Epithelial cell of esophagus (primary cell): ENCODE results near the gene CLPTM1.

ENCODE experiments used
- DNase-seq: peaks from one replicate; pipeline ENCODE4 v3.0.0; 2010; ENCODE audit warnings: low read depth
- H3K4me3 ChIP-seq: 2 replicates; pipeline ENCODE4 v1.5.1; 2011; ENCODE audit warnings: mild to moderate bottlenecking, low read length, control low read depth
- TF ChIP-seq, protein P1 (sequence below): IDR thresholded peaks from 2 replicates; pipeline ENCODE4 v1.5.1; 2011; ENCODE audit warnings: low read depth, mild to moderate bottlenecking, low read length, control low read depth, inconsistent platforms; ENCODE audit not compliant: insufficient read depth; ENCODE audit errors: missing control alignments

CLPTM1 gene

DNA sequence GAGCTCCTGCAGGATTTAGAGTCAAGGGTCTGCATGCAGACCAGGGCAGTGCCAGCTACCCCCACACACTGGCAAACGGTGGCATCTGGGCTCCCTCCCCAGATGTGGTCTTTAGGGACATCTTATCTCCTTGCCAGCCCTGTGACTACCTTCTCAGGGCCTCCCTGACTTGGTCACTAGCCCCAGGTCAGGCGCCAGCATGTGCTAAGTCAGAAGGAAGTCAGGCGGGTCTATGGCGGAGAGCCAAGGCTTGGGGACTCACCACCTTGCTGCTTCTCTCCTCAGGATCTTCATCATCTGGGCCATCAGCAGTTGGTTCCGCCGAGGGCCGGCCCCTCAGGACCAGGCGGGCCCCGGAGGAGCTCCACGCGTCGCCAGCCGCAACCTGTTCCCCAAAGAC, 17.6 kb downstream of the CLPTM1 start:
- TF ChIP-seq, protein P1, sequence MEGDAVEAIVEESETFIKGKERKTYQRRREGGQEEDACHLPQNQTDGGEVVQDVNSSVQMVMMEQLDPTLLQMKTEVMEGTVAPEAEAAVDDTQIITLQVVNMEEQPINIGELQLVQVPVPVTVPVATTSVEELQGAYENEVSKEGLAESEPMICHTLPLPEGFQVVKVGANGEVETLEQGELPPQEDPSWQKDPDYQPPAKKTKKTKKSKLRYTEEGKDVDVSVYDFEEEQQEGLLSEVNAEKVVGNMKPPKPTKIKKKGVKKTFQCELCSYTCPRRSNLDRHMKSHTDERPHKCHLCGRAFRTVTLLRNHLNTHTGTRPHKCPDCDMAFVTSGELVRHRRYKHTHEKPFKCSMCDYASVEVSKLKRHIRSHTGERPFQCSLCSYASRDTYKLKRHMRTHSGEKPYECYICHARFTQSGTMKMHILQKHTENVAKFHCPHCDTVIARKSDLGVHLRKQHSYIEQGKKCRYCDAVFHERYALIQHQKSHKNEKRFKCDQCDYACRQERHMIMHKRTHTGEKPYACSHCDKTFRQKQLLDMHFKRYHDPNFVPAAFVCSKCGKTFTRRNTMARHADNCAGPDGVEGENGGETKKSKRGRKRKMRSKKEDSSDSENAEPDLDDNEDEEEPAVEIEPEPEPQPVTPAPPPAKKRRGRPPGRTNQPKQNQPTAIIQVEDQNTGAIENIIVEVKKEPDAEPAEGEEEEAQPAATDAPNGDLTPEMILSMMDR: no peak
- H3K4me3 ChIP-seq: no peak overlapping the region
- no peak for DNase-seq

DNA sequence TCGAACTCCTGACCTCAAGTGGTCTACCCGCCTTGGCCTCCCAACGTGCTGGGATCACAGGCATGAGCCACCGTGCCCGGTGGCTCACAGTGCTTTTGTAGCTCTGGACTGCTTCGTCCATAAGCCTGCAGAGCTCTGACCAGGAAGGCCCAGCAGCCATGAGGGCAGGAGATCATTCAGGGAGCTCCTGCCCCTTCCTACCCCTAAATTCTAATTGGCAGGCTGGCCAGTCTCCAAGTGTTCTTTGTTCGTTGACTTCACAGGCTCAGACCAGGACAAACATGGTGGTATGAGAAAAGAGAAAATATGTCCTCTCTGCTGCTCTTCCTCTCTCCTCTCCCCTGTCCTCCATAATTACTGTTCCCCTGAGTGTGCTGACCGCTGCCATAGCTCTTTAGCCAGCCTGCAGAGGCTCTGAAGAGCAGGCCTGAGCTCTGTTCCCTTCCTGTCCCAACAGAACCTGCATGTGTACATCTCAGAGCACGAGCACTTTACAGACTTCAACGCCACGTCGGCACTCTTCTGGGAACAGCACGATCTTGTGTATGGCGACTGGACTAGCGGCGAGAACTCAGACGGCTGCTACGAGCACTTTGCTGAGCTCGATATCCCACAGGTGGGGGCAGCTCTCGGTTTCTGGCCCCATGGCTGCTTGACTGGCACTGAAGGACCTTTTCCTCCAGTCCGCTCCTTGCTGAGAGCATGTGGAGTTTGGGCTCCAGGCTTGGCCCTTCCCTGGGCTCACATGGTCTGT, 19.0 kb downstream of the CLPTM1 start:
- no peak overlapping the region for H3K4me3 ChIP-seq
- no peak for DNase-seq
- TF ChIP-seq, protein P1: no peak

DNA sequence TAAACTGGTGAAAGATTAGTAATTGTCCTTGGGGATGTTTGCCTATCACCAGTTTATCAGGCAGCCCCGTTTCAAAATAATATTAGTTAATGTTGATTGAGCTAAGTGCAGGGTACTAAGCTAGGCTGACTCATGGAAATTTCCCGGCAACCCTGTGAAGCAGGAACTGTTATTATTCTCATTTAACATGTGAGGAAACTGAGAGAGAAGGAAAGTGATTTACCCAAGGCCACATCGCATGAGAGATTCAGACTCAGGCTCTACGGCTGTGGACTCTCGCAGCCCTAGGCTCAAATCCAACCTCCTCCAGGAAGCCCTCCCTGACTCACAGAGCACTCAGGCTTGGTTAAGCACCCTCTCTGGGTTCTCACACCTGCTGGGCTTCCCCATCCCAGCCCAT, 19.7 kb downstream of the CLPTM1 start:
- TF ChIP-seq, protein P1: no peak
- no peak overlapping the region for H3K4me3 ChIP-seq
- no peak for DNase-seq

DNA sequence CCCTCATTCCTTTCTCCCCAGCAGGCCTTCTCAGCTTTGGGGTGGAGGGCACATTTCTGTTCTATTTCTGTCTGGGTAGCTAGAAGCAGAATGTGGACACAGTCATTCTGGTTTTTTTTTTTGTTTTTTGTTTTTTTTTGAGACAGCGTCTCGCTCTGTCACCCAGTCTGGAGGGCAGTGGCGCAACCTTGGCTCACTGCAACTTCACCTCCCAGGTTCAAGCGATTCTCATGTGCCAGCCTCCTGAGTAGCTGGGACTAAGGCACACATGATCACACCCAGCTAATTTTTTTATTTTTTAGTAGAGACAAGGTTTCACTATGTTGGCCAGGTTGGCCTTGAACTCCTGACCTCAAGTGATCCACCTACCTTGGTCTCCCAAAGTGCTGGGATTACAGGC, 20.3 kb downstream of the CLPTM1 start:
- TF ChIP-seq, protein P1: no peak
- H3K4me3 ChIP-seq: no peak overlapping the region
- no peak for DNase-seq

DNA sequence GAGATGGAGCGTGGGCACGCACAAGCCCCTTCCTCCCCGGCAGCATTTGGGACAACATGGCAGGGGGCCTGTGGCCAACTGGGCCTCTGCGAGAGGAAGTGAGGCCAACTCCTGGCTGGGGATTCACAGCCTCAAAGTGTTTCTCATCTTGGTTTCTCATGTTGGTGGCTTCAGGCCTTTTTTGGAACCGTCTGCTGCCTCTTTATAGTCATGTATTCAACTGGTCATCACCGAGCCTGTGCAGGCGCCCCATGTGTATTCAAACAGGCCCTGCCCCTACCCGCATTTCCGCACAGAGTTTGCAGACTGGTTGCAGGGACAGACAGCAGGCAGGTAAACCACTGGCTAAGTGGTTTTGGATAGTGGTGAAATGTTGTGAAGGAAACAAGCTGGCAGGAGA, 28.8 kb downstream of the CLPTM1 start:
- TF ChIP-seq, protein P1: no peak
- DNase-seq: no peak
- no peak overlapping the region for H3K4me3 ChIP-seq

DNA sequence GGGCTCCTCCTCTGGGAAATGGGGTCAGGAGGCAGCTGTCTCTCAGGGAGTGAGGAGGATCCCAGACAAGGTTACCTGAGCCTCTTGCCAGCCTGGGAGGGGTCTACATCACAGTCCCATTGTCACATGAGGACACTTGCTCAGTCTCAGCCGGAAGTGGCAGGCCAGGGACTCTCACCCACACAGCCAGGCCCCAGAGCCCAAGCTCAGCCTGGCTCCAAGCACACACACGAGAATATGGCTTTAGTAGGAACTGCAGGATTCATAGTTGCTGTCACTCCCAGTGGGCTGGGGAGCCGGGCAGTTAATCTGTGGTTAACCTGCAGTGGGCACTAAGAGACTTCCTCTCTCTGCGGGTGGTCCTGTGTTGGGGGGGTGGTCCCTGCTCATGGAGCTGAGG, 30.3 kb downstream of the CLPTM1 start:
- TF ChIP-seq, protein P1: no peak
- no peak overlapping the region for H3K4me3 ChIP-seq
- DNase-seq: no peak

DNA sequence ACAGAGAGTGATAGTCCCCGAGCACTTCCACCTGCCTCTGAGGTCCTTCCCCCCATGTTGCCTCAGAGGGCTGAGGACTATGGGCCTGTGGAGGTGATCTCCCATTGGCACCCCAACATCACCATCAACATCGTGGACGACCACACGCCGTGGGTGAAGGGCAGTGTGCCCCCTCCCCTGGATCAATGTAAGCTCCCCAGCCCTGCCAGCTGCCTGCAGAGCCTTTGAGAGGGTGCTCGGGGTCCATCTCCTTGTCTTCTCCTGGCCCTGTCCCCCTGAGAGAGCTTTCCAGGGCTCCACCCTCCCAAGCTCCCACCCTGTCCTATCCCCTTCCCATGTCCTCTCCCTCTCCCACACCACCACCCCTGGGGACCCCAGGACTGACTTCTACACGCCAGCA, 31.2 kb downstream of the CLPTM1 start:
- TF ChIP-seq, protein P1: no peak
- no peak for DNase-seq
- no peak overlapping the region for H3K4me3 ChIP-seq
